AG09319 (cell line): ENCODE results near the gene HOXC5.
"Not testable (repeated sequence)": the region's sequence is repeated elsewhere in the genome, so short reads cannot be mapped to it uniquely, and the experiment has no call there.

Experiments
- DNase-seq: peaks from one replicate; pipeline ENCODE4 v3.0.0-alpha.2; 2010; ENCODE audit warnings: low read depth; ENCODE audit errors: extremely low read depth
- TF ChIP-seq, protein P1 (sequence below): IDR thresholded peaks from 2 replicates; pipeline ENCODE4 v1.5.1; 2011; ENCODE audit warnings: low read depth, mild to moderate bottlenecking, inconsistent platforms, low read length, moderate library complexity

HOXC5 gene

DNA sequence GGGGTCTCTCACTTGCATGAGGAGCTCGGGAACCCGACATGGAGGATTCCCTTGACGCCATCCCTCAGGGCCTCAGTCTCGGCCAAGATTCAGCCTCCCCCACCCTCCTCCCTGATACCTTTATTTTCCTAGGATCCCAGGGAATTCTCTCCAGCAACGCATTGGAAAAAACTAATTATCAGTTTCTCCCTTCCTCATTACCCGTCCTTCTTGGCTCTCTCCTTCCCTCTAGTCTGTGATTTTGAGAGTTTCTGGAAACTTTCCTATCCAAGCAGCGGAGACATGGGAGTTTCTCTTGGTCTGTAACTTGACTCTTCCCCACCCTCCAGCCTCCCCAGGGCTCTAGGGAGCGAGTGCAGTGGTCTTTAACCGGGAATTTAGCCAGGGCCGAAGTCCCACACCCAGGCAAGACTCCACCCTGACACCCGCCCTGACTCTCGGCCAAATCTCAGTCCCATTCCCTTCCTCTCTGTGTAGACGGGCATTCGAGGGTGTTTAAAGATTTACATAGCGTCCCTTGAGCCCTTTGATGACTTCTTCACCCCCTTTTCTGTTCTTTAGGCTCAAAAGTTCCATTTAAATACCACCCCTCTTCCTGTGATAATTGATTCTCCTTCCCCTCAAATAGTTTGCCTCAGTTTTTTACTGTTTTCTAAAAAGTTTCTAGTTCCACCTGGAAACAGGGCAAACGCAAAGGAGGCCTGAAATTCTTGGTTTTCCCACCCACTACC lies 6.7 kb downstream of the HOXC5 start:
- TF ChIP-seq, protein P1, sequence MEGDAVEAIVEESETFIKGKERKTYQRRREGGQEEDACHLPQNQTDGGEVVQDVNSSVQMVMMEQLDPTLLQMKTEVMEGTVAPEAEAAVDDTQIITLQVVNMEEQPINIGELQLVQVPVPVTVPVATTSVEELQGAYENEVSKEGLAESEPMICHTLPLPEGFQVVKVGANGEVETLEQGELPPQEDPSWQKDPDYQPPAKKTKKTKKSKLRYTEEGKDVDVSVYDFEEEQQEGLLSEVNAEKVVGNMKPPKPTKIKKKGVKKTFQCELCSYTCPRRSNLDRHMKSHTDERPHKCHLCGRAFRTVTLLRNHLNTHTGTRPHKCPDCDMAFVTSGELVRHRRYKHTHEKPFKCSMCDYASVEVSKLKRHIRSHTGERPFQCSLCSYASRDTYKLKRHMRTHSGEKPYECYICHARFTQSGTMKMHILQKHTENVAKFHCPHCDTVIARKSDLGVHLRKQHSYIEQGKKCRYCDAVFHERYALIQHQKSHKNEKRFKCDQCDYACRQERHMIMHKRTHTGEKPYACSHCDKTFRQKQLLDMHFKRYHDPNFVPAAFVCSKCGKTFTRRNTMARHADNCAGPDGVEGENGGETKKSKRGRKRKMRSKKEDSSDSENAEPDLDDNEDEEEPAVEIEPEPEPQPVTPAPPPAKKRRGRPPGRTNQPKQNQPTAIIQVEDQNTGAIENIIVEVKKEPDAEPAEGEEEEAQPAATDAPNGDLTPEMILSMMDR = no peak
- DNase-seq = no peak

DNA sequence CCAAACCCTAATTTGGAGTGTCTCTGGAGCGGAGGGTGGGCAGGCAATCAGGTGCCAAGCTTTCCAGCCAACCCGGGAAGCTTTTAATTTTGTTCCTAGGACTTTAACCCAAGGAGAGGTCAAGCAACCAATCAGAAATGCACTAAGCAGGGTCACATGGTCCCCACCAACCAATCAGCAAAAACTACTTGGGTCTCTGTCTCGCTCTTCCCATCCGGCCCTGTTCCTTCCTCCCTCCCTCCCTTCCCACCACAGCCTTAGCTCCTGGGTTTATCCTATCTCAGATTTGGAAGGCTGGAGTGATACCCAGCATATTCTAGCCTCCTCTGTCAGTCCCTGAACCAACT lies 7.3 kb downstream of the HOXC5 start:
- TF ChIP-seq, protein P1 = no peak
- no peak for DNase-seq

DNA sequence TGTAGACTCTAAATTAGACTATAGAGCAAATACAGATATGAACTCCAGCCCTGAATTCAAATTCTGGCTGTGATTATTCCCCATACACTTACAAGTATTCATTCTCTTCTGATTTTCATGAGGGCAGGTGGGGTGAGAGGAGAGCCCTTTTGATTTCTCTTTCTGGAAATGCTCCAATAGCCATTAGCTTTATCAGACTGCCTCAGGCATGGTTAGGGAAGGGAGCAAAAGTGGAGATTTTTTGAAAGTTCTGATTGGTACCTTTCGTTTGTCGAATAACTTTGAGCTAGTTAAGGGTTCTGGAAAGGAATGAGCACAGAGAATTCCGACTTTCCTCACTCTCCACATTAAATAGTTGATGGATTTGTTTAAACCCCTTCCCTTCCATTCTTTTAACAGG lies 7.8 kb downstream of the HOXC5 start:
- TF ChIP-seq, protein P1 = no peak

DNA sequence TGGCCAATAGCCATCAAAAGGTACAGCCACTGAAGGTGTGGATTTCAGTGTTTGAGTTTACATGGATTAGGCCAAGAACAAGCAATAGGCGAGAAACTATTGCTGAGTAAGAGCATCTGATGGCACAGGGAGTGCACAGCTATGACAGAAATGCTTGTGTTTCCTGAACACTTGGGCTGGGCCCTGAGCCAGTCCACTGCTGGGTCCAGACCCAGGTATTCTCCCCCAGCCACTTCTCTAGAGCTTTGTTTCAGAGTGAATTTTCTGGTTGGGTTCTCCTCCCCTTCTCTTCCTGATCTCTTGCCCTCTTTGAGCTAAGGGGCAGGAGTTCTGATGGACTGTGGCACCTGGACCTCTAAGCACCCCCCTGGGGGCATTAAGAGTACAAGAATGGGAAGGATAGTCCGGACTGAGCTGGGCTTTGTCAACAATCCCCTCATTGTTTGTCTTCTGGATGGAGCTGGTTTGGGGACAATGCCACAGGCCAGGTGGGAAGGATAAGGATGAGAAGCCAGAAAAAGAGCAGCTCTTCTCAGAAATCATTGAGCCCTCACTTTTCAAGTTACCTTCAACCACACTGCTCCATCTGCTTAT lies 8.3 kb downstream of the HOXC5 start:
- TF ChIP-seq, protein P1 = no peak
- DNase-seq = no peak

More for the DNA sequence above, 7.8 kb downstream of the HOXC5 start:
- no peak for DNase-seq

DNA sequence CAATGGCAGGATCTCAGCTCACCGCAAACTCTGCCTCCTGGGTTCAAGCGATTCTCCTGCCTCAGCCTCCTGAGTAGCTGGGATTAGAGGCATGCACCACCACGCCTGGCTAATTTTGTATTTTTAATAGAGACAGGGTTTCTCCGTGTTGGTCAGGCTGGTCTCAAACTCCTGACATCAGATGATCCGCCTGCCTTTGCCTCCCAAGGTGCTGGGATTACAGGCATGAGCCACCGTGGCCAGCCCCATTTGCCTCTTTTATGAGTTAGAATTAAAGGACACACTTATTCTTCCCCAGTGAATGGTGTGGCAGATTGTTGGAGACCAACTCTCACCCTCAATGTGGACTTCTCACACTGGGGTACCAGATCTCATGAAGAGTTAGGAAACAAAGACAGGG lies 9.2 kb downstream of the HOXC5 start:
- DNase-seq = not testable (repeated sequence)

DNA sequence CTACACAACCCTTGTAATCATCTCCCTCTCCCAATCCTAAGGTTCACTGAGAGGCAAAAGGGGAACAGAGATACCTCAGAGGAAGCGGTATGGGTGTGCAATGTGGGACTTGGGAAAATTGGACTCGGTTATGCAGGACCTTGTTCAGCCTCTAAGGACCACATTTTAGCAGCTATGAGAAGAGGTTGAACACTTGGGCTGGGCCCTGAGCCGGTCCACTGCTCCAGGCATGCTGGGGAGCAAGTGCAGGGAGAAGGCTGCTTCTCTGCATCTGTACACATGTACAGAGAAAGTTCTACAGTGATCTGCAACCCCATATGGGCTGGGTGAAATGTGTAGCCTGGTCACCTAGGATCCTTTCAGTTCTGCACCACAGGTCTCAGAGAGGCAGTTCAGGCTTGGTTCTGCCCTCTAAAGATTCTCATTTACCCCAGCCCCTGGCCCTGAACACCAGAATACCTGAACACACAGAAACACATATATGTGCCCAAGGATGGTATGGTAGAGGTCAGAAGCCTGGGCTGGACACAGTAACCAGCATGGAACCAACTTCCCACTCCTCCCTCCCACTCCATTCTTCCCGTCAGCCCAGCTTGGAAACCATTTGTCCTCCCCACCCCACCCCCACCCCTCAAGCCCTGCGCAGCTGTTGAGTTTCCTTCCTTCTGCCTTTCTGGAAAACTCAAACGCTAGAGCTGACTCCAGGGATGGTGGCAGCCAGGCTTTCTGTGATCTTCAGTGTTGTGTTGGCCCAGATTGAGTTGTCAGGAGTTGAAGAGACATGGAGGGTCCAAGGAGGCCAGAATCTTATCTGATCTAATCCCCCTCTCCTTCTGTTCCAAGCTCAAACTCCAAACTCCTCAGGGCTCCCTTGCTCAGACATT lies 10.4 kb downstream of the HOXC5 start:
- no peak for DNase-seq
- TF ChIP-seq, protein P1 = no peak

DNA sequence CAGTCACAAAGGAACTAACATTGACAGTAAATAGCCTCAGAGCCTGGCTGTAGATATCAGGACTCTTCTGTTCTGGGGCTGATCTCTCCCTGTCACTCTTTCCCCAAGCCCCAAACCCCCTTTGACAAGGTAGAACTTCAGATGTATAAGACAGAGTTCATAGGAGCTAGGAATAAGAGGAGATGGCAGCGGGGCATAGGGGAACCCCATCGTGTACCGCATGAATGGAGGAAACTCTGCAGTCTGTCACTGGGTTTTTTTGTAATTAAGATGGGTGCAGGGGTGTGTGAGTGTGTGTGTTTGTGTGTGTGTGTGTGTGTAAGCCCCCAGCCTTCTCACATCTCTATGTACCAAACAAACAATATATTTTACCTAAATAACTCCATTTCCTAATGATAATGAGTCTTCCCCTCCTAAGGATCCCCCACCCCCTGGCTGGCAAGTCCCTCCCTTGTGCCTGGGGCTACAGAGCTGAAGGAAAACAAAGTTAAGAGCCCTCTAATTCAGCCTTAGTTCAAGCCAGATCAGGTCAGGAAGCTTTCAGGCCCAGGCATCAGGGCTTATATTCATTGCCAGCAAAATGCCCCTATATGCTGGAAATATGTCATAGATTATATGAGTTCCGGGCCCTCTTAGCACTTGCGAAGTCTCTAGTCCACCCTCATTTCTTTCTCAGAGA lies 11.7 kb downstream of the HOXC5 start:
- DNase-seq = no peak
- TF ChIP-seq, protein P1 = no peak
